T follicular helper cell (primary cell): ENCODE measurements around the gene SLC7A4.

Experiments
- DNase-seq: peaks from one replicate; pipeline ENCODE4 v3.0.0-alpha.2; 2020; ENCODE audit warnings: low read depth

Gene SLC7A4

GRCh38 chr22:20997536-20998257 lies 34.7 kb downstream of the SLC7A4 start:
- no peak for DNase-seq

GRCh38 chr22:20996598-20997535 lies 35.5 kb downstream of the SLC7A4 start:
- DNase-seq = no peak

DNA sequence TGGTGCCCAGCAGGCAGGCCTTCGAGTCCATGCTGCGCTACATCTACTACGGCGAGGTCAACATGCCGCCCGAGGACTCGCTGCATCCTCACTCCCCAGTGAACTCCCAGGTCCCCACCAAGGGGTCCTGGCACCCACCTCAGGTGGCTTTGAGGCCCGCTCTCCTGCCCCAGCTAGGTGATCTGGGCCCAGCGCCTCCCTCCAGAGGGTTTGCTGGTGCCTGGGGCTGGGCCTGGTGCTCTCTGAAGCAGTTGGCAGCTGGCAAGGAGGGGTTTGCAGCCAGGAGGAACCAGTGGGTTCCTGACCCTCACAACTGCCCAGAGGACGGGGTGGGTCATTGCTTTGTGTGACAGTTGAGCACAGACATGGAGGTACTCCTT lies 36.3 kb downstream of the SLC7A4 start:
- no peak for DNase-seq

- no peak for DNase-seq
These were observed 36.9 kb downstream of the SLC7A4 start for GRCh38 chr22:20995329-20996030.

GRCh38 chr22:20994902-20995241 lies 37.5 kb downstream of the SLC7A4 start:
- no peak for DNase-seq

DNA sequence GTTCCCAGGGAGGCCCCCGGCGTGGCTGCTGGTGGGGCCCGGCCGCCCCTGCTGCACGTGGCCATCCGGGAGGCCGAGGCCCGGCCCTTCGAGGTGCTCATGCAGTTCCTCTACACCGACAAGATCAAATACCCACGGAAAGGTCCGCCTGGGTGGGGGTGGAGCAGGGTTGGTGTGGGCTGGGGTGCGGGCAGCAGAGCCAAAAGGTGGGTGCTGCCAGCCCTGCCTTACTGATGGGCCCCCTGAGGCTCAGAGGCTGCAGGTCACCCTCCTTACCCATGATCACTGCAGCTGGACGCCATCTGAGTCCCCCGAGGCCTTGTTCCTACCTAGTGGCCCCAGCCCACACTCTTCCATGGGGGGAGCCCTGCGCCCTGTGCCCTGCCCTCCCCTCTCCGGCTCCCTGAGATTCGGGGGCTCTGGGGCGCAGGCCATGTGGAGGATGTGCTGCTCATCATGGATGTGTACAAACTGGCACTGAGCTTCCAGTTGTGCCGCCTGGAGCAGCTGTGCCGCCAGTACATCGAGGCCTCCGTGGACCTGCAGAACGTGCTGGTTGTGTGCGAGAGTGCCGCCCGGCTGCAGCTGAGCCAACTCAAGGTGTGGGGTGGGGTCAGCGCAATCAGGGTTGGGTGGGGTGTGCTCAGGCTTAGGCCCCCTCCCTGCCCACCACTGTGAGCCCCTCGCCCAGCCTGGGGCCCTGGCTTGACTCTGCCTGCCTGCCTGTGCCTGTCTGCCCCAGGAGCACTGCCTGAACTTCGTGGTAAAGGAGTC lies 38.0 kb downstream of the SLC7A4 start:
- no peak for DNase-seq

DNA sequence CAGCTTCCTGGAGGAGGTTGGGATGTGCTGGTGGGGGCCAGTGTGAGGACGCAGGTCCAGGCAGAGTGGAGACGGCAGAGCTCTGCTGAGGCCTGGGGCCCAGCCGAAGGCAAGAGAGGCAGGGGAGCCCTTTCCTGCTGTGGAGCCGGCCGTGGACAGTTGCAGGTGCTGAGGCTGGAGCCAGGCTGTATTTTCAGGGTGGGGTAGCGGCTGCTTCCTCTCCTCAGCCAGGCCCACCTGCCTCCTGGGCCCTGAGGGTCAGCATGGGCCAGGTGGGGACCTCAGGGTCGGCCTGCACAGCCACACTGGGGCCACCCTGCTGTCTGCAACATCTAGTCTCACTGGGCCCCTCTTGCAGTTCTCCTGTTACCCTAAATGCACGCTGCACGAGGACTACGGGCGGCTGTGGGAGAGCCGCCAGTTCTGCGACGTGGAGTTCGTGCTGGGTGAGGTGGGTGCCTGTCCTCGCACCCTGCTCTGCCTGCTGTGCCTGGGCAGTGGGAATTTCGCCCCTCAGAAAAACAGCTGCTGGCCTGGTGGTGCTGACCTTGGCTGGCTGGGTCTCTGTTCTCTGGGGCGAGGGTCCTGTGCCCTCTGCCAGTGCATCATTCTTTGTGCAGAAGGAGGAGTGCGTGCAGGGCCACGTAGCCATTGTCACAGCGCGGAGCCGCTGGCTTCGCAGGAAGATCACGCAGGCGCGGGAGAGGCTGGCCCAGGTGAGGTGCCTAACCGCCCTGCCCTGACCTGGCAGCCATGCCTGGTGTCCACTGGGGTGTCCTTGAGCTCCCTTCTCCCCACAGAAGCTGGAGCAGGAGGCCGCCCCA lies 38.8 kb downstream of the SLC7A4 start:
- DNase-seq = no peak

GRCh38 chr22:20992456-20993303 lies 39.7 kb downstream of the SLC7A4 start:
- no peak for DNase-seq

- DNase-seq = no peak
These were observed 40.3 kb downstream of the SLC7A4 start for GRCh38 chr22:20992056-20992442.

DNA sequence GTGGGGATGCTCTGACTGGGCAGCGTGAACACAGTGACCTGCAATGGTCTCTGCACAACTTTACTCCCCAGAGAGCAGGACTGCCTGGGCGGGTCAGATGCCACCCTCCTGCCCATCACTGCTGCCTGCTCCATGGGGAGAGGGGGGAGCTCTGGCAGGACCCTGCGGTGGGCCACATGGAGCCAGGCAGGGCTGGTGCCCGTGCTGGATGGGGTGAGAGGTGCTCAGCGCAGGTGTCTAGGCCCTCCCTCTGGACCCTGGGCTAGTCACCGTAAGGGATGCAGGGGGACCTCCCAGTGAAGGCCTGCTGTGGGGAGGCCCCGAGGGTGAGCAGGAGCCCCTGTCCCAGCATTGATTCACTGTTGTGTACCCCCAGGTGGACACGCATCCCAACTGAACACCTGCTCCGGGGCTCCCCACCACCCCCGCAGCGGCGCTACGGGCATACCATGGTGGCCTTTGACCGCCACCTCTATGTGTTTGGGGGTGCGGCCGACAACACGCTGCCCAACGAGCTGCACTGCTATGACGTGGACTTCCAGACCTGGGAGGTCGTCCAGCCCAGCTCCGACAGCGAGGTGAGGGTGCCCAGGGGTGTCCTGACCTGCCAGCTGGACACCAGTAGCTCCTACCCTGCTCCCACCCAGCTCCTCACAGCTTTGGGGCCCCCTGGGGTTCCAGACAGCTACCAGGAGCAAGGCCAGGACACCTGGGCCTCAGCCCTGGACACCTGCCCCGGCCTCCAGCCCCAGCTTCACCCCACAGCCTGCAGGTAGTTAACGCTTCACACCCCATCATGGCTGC lies 40.9 kb downstream of the SLC7A4 start:
- no peak for DNase-seq

GRCh38 chr22:20990184-20991180 lies 41.9 kb downstream of the SLC7A4 start:
- DNase-seq = no peak

GRCh38 chr22:20989323-20990138 lies 42.8 kb downstream of the SLC7A4 start:
- DNase-seq = no peak

- no peak for DNase-seq
These were observed 43.6 kb downstream of the SLC7A4 start for GRCh38 chr22:20988573-20989322.

GRCh38 chr22:20987375-20987774 lies 45.0 kb downstream of the SLC7A4 start:
- no peak for DNase-seq

- DNase-seq = no peak
These were observed 46.0 kb downstream of the SLC7A4 start for GRCh38 chr22:20986365-20986764.

GRCh38 chr22:20985720-20986119 lies 46.6 kb downstream of the SLC7A4 start:
- no peak for DNase-seq
